Measurements from ENCODE around the gene DDR2.
"Not testable (repeated sequence)": the region's sequence is repeated elsewhere in the genome, so short reads cannot be mapped to it uniquely, and the experiment has no call there.

Gene DDR2

GRCh38 chr1:162818666-162819065 lies 186.4 kb downstream of the DDR2 start:
- H3K4me3 ChIP-seq (ENCODE audit: low read length in 2 of 2); H3K79me1 ChIP-seq (ENCODE audit: low read depth, low read length); H3K9ac ChIP-seq (ENCODE audit: low read depth, low read length, poor library complexity); H3K36me3 ChIP-seq (replicated peaks in 1 of 2; ENCODE audit: control insufficient read depth in 2 of 2, insufficient read depth in 2 of 2, low read length in 2 of 2); H3K14ac ChIP-seq (ENCODE audit: low read length); DNase-seq (ENCODE audit: low spot score); H3K4me1 ChIP-seq (ENCODE audit: control insufficient read depth in 2 of 2, insufficient read depth in 1 of 2, low read depth in 1 of 2, low read length in 2 of 2); H2BK5ac ChIP-seq (ENCODE audit: low read length); H2BK15ac ChIP-seq (ENCODE audit: low read length); H2AK5ac ChIP-seq (ENCODE audit: low read depth, low read length); H4K91ac ChIP-seq (ENCODE audit: low read depth, low read length, poor library complexity); H3K9me3 ChIP-seq (replicated peaks in 1 of 2; ENCODE audit: control insufficient read depth in 2 of 2, insufficient read depth in 1 of 2, low read depth in 1 of 2, low read length in 2 of 2); H2BK12ac ChIP-seq (ENCODE audit: low read length); H3K4me2 ChIP-seq (ENCODE audit: insufficient read depth, low read length, poor library complexity, severe bottlenecking); H4K8ac ChIP-seq (ENCODE audit: low read depth, low read length); H2BK120ac ChIP-seq (ENCODE audit: low read depth, low read length); H2AFZ ChIP-seq (ENCODE audit: low read length); H3K23ac ChIP-seq (ENCODE audit: low read depth, low read length, poor library complexity); H3K4ac ChIP-seq (ENCODE audit: low read length); H3K27ac ChIP-seq (replicated peaks; ENCODE audit: low read length); H3K18ac ChIP-seq (ENCODE audit: low read length): not testable (repeated sequence)
- no CpG with 5 or more reads among the region's 1 CpG for WGBS, 2 donors (ENCODE audit: extremely low coverage in 2 of 2, insufficient read length in 2 of 2, insufficient replicate concordance in 1 of 2)
- peaks cover 0 to 15% (median 5%) of the 10 kb centered on the region in 3 experiments for H3K27me3 ChIP-seq (ENCODE audit: control insufficient read depth in 3 of 3, insufficient read depth in 3 of 3, low read depth in 1 of 3, low read length in 3 of 3)

- peak overlapping the region; percentile 84 for H3K18ac ChIP-seq (ENCODE audit: low read length)
- H2AFZ ChIP-seq (ENCODE audit: low read length), result peak overlapping the region; percentile 83
- H3K79me1 ChIP-seq (ENCODE audit: low read depth, low read length), result no peaks in the 10 kb centered on the region
- no peak overlapping the region for H2BK120ac ChIP-seq (ENCODE audit: low read depth, low read length)
- H2BK12ac ChIP-seq (ENCODE audit: low read length), result no peak overlapping the region
- peak overlapping the region; percentile 91 for H3K4me2 ChIP-seq (ENCODE audit: insufficient read depth, low read length, poor library complexity, severe bottlenecking)
- peak overlapping the region; percentile 86 for H4K8ac ChIP-seq (ENCODE audit: low read depth, low read length)
- peaks cover 0 to 23% (median 5%) of the 10 kb centered on the region in 3 experiments for H3K27me3 ChIP-seq (ENCODE audit: control insufficient read depth in 3 of 3, insufficient read depth in 3 of 3, low read depth in 1 of 3, low read length in 3 of 3)
- H3K4me1 ChIP-seq (ENCODE audit: control insufficient read depth in 2 of 2, insufficient read depth in 1 of 2, low read depth in 1 of 2, low read length in 2 of 2), result peaks cover 0 to 5% of the 10 kb centered on the region in 2 donors
- peak overlapping the region; percentile 30 for H3K9ac ChIP-seq (ENCODE audit: low read depth, low read length, poor library complexity)
- peak overlapping the region; percentile 34 to 84 for H3K4me3 ChIP-seq (ENCODE audit: low read length in 2 of 2)
- no peak overlapping the region for H4K91ac ChIP-seq (ENCODE audit: low read depth, low read length, poor library complexity)
- peak overlapping the region; percentile 80 for H3K23ac ChIP-seq (ENCODE audit: low read depth, low read length, poor library complexity)
- no peak overlapping the region for H3K14ac ChIP-seq (ENCODE audit: low read length)
- peak overlapping the region; percentile 81 for H2BK15ac ChIP-seq (ENCODE audit: low read length)
- no peak overlapping the region for H2BK5ac ChIP-seq (ENCODE audit: low read length)
- no peak overlapping the region for H3K4ac ChIP-seq (ENCODE audit: low read length)
- DNase-seq (ENCODE audit: low spot score), result peak; percentile 23
- WGBS, 2 donors (ENCODE audit: extremely low coverage in 2 of 2, insufficient read length in 2 of 2, insufficient replicate concordance in 1 of 2), result no CpG with 5 or more reads among the region's 44 CpGs
- no peaks in the 10 kb centered on the region for H3K36me3 ChIP-seq (replicated peaks in 1 of 2; ENCODE audit: control insufficient read depth in 2 of 2, insufficient read depth in 2 of 2, low read length in 2 of 2)
- H2AK5ac ChIP-seq (ENCODE audit: low read depth, low read length), result no peak overlapping the region
- no peaks in the 10 kb centered on the region for H3K9me3 ChIP-seq (replicated peaks in 1 of 2; ENCODE audit: control insufficient read depth in 2 of 2, insufficient read depth in 1 of 2, low read depth in 1 of 2, low read length in 2 of 2)
- H3K27ac ChIP-seq (replicated peaks; ENCODE audit: low read length), result no peak overlapping the region
Observed at GRCh38 chr1:162822391-162823200, 190.3 kb downstream of the DDR2 start.

GRCh38 chr1:162823231-162823630 lies 191.0 kb downstream of the DDR2 start:
- Histone ChIP-seq H2BK15ac (ENCODE audit: low read length) (no peak overlapping the region), H3K79me1 (ENCODE audit: low read depth, low read length) (no peaks in the 10 kb centered on the region), H3K4ac (ENCODE audit: low read length) (no peak overlapping the region), H2BK120ac (ENCODE audit: low read depth, low read length) (no peak overlapping the region), H3K23ac (ENCODE audit: low read depth, low read length, poor library complexity) (no peak overlapping the region), H4K8ac (ENCODE audit: low read depth, low read length) (no peak overlapping the region), H3K9ac (ENCODE audit: low read depth, low read length, poor library complexity) (no peak overlapping the region), H2BK5ac (ENCODE audit: low read length) (no peak overlapping the region), H3K14ac (ENCODE audit: low read length) (no peak overlapping the region), H3K4me2 (ENCODE audit: insufficient read depth, low read length, poor library complexity, severe bottlenecking) (no peak overlapping the region), H2AK5ac (ENCODE audit: low read depth, low read length) (no peak overlapping the region), H4K91ac (ENCODE audit: low read depth, low read length, poor library complexity) (no peak overlapping the region), H3K36me3 (replicated peaks in 1 of 2; ENCODE audit: control insufficient read depth in 2 of 2, insufficient read depth in 2 of 2, low read length in 2 of 2) (no peaks in the 10 kb centered on the region), H2BK12ac (ENCODE audit: low read length) (no peak overlapping the region), H2AFZ (ENCODE audit: low read length) (no peak overlapping the region), H3K18ac (ENCODE audit: low read length) (no peak overlapping the region), H3K27me3 (ENCODE audit: control insufficient read depth in 3 of 3, insufficient read depth in 3 of 3, low read depth in 1 of 3, low read length in 3 of 3) (peaks cover 0 to 23% (median 5%) of the 10 kb centered on the region in 3 experiments), H3K4me1 (ENCODE audit: control insufficient read depth in 2 of 2, insufficient read depth in 1 of 2, low read depth in 1 of 2, low read length in 2 of 2) (peaks cover 0 to 5% of the 10 kb centered on the region in 2 donors), H3K9me3 (replicated peaks in 1 of 2; ENCODE audit: control insufficient read depth in 2 of 2, insufficient read depth in 1 of 2, low read depth in 1 of 2, low read length in 2 of 2) (no peaks in the 10 kb centered on the region), H3K27ac (replicated peaks; ENCODE audit: low read length) (no peak overlapping the region), H3K4me3 (ENCODE audit: low read length in 2 of 2) (no peak overlapping the region)
- WGBS, 2 donors (ENCODE audit: extremely low coverage in 2 of 2, insufficient read length in 2 of 2, insufficient replicate concordance in 1 of 2), result no CpG with 5 or more reads among the region's 3 CpGs
- DNase-seq (ENCODE audit: low spot score), result no peak

GRCh38 chr1:162823771-162824525 lies 191.7 kb downstream of the DDR2 start:
- peaks cover 1 to 5% of the 10 kb centered on the region in 2 donors for H3K4me1 ChIP-seq (ENCODE audit: control insufficient read depth in 2 of 2, insufficient read depth in 1 of 2, low read depth in 1 of 2, low read length in 2 of 2)
- no peak for DNase-seq (ENCODE audit: low spot score)
- no CpG with 5 or more reads among the region's 2 CpGs for WGBS, 2 donors (ENCODE audit: extremely low coverage in 2 of 2, insufficient read length in 2 of 2, insufficient replicate concordance in 1 of 2)

More at GRCh38 chr1:162823771-162824525, 191.7 kb downstream of the DDR2 start:
- Histone ChIP-seq H3K9ac (ENCODE audit: low read depth, low read length, poor library complexity) (no peak overlapping the region), H3K4me3 (ENCODE audit: low read length in 2 of 2) (no peak overlapping the region), H2BK120ac (ENCODE audit: low read depth, low read length) (no peak overlapping the region), H3K4me2 (ENCODE audit: insufficient read depth, low read length, poor library complexity, severe bottlenecking) (no peak overlapping the region), H3K18ac (ENCODE audit: low read length) (no peak overlapping the region), H3K14ac (ENCODE audit: low read length) (no peak overlapping the region), H2AFZ (ENCODE audit: low read length) (no peak overlapping the region), H3K4ac (ENCODE audit: low read length) (no peak overlapping the region), H3K36me3 (replicated peaks in 1 of 2; ENCODE audit: control insufficient read depth in 2 of 2, insufficient read depth in 2 of 2, low read length in 2 of 2) (no peaks in the 10 kb centered on the region), H3K27me3 (ENCODE audit: control insufficient read depth in 3 of 3, insufficient read depth in 3 of 3, low read depth in 1 of 3, low read length in 3 of 3) (peaks cover 0 to 23% (median 5%) of the 10 kb centered on the region in 3 experiments), H3K27ac (replicated peaks; ENCODE audit: low read length) (no peak overlapping the region), H3K9me3 (replicated peaks in 1 of 2; ENCODE audit: control insufficient read depth in 2 of 2, insufficient read depth in 1 of 2, low read depth in 1 of 2, low read length in 2 of 2) (no peaks in the 10 kb centered on the region), H3K79me1 (ENCODE audit: low read depth, low read length) (no peaks in the 10 kb centered on the region), H2AK5ac (ENCODE audit: low read depth, low read length) (no peak overlapping the region), H2BK15ac (ENCODE audit: low read length) (no peak overlapping the region), H3K23ac (ENCODE audit: low read depth, low read length, poor library complexity) (no peak overlapping the region), H2BK12ac (ENCODE audit: low read length) (no peak overlapping the region), H4K8ac (ENCODE audit: low read depth, low read length) (no peak overlapping the region), H4K91ac (ENCODE audit: low read depth, low read length, poor library complexity) (no peak overlapping the region), H2BK5ac (ENCODE audit: low read length) (no peak overlapping the region)
